Measurements from ENCODE around the gene ITGA11. TPM values are rescaled to one million over a fixed set of nuclear protein-coding genes. Genes with fewer than 3 reads are reported as not detected.

ITGA11 gene
- total and polyA plus RNA-seq, 2 of the 13 experiments (the other 11 are each of a cell fraction or from before 2014, with no cell fraction given) = not detected

DNA sequence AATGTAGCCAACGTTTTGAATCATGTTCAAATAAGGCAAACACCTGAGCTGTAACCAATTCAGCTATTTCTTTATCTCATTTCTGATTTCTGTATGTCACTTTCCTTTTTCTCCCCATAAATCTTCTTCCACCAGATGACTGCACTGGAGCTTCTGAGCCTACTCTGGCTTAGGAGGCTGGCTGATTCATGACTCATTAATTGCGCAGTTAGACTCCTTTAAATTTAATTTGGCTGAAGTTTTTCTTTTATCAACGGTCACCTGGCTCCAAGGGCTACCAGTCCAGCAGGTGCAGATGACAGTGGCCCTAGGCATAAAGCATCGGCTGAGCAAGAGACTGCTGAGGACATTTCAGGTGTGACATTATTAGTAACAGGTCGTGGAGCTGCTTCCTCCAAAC lies 39.6 kb upstream of the ITGA11 start (continued):
- no peak for TF ChIP-seq ZFYVE20 (CRISPR knock-in tag; IDR thresholded peaks at IDR 0.05; ENCODE audit: borderline replicate concordance, low read depth)
- TF ChIP-seq, protein P1, sequence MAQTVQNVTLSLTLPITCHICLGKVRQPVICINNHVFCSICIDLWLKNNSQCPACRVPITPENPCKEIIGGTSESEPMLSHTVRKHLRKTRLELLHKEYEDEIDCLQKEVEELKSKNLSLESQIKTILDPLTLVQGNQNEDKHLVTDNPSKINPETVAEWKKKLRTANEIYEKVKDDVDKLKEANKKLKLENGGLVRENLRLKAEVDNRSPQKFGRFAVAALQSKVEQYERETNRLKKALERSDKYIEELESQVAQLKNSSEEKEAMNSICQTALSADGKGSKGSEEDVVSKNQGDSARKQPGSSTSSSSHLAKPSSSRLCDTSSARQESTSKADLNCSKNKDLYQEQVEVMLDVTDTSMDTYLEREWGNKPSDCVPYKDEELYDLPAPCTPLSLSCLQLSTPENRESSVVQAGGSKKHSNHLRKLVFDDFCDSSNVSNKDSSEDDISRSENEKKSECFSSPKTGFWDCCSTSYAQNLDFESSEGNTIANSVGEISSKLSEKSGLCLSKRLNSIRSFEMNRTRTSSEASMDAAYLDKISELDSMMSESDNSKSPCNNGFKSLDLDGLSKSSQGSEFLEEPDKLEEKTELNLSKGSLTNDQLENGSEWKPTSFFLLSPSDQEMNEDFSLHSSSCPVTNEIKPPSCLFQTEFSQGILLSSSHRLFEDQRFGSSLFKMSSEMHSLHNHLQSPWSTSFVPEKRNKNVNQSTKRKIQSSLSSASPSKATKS (CRISPR knock-in tag; IDR thresholded peaks at IDR 0.05) = no peak
- no peak for TF ChIP-seq ZNF841 (CRISPR knock-in tag; IDR thresholded peaks at IDR 0.05; ENCODE audit: borderline replicate concordance)
- TF ChIP-seq, protein P2, sequence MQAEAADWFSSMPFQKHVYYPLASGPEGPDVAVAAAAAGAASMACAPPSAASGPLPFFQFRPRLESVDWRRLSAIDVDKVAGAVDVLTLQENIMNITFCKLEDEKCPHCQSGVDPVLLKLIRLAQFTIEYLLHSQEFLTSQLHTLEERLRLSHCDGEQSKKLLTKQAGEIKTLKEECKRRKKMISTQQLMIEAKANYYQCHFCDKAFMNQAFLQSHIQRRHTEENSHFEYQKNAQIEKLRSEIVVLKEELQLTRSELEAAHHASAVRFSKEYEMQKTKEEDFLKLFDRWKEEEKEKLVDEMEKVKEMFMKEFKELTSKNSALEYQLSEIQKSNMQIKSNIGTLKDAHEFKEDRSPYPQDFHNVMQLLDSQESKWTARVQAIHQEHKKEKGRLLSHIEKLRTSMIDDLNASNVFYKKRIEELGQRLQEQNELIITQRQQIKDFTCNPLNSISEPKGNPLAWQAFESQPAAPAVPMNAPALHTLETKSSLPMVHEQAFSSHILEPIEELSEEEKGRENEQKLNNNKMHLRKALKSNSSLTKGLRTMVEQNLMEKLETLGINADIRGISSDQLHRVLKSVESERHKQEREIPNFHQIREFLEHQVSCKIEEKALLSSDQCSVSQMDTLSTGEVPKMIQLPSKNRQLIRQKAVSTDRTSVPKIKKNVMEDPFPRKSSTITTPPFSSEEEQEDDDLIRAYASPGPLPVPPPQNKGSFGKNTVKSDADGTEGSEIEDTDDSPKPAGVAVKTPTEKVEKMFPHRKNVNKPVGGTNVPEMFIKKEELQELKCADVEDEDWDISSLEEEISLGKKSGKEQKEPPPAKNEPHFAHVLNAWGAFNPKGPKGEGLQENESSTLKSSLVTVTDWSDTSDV (CRISPR knock-in tag; IDR thresholded peaks at IDR 0.05) = no peak
- TF ChIP-seq, protein P3, sequence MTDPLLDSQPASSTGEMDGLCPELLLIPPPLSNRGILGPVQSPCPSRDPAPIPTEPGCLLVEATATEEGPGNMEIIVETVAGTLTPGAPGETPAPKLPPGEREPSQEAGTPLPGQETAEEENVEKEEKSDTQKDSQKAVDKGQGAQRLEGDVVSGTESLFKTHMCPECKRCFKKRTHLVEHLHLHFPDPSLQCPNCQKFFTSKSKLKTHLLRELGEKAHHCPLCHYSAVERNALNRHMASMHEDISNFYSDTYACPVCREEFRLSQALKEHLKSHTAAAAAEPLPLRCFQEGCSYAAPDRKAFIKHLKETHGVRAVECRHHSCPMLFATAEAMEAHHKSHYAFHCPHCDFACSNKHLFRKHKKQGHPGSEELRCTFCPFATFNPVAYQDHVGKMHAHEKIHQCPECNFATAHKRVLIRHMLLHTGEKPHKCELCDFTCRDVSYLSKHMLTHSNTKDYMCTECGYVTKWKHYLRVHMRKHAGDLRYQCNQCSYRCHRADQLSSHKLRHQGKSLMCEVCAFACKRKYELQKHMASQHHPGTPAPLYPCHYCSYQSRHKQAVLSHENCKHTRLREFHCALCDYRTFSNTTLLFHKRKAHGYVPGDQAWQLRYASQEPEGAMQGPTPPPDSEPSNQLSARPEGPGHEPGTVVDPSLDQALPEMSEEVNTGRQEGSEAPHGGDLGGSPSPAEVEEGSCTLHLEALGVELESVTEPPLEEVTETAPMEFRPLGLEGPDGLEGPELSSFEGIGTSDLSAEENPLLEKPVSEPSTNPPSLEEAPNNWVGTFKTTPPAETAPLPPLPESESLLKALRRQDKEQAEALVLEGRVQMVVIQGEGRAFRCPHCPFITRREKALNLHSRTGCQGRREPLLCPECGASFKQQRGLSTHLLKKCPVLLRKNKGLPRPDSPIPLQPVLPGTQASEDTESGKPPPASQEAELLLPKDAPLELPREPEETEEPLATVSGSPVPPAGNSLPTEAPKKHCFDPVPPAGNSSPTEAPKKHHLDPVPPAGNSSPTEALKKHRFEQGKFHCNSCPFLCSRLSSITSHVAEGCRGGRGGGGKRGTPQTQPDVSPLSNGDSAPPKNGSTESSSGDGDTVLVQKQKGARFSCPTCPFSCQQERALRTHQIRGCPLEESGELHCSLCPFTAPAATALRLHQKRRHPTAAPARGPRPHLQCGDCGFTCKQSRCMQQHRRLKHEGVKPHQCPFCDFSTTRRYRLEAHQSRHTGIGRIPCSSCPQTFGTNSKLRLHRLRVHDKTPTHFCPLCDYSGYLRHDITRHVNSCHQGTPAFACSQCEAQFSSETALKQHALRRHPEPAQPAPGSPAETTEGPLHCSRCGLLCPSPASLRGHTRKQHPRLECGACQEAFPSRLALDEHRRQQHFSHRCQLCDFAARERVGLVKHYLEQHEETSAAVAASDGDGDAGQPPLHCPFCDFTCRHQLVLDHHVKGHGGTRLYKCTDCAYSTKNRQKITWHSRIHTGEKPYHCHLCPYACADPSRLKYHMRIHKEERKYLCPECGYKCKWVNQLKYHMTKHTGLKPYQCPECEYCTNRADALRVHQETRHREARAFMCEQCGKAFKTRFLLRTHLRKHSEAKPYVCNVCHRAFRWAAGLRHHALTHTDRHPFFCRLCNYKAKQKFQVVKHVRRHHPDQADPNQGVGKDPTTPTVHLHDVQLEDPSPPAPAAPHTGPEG (CRISPR knock-in tag; IDR thresholded peaks at IDR 0.05) = no peak
- TF ChIP-seq, protein P4, sequence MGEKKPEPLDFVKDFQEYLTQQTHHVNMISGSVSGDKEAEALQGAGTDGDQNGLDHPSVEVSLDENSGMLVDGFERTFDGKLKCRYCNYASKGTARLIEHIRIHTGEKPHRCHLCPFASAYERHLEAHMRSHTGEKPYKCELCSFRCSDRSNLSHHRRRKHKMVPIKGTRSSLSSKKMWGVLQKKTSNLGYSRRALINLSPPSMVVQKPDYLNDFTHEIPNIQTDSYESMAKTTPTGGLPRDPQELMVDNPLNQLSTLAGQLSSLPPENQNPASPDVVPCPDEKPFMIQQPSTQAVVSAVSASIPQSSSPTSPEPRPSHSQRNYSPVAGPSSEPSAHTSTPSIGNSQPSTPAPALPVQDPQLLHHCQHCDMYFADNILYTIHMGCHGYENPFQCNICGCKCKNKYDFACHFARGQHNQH (CRISPR knock-in tag; IDR thresholded peaks at IDR 0.05) = no peak
- no peak for TF ChIP-seq GATAD1 (CRISPR knock-in tag; IDR thresholded peaks at IDR 0.05)
- TF ChIP-seq, protein P5, sequence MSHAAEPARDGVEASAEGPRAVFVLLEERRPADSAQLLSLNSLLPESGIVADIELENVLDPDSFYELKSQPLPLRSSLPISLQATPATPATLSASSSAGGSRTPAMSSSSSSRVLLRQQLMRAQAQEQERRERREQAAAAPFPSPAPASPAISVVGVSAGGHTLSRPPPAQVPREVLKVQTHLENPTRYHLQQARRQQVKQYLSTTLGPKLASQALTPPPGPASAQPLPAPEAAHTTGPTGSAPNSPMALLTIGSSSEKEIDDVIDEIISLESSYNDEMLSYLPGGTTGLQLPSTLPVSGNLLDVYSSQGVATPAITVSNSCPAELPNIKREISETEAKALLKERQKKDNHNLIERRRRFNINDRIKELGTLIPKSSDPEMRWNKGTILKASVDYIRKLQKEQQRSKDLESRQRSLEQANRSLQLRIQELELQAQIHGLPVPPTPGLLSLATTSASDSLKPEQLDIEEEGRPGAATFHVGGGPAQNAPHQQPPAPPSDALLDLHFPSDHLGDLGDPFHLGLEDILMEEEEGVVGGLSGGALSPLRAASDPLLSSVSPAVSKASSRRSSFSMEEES (CRISPR knock-in tag; IDR thresholded peaks at IDR 0.05) = no peak
